ENCODE results near the gene SCN4A. TPM values are rescaled to one million over a fixed set of nuclear protein-coding genes. Genes with fewer than 3 reads are reported as not detected.

The SCN4A gene
- total RNA-seq, 1 experiment from 2014 or later: 0.03 TPM

DNA sequence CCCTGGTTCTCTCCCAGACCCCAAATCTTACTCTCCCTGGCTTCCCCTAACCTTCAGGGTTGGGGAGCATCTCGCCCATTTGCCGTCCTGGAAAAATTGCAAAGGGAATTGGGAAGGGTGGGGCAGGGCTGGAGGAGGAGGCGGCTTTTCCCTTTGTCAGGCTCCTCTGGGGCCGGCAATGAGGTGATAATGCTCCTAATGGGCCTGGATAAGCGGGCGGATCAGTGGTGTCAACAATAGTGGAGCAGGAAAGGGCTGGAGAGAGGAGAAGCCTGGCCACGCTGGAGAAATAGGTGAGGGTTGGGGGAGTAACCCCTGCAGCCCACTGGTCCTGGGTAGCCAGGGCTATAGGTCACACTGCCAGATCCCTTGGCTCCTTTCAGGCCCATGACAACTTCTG is 12.3 kb downstream of the SCN4A start:
- H3K36me3 ChIP-seq (ENCODE audit: control insufficient read depth, insufficient read depth, low read length): no peaks in the 10 kb centered on the region
- no peaks in the 10 kb centered on the region for H3K9me3 ChIP-seq (ENCODE audit: control insufficient read depth, insufficient read depth, low read depth, low read length)
- ChIA-PET POLR2A (no interaction called here), CTCF (no interaction called here)
- BruUV-seq (replicated peaks): no TSS peak
- no peak overlapping the region for H3K4me3 ChIP-seq (ENCODE audit: low read depth in 2 of 2, low read length in 2 of 2)
- intact Hi-C loops (cut with micrococcal nuclease; ENCODE audit: unreplicated experiment) (no loop called here), in situ Hi-C loops (cut with HindIII; ENCODE audit: low pct_unique_long_range_greater_than_20kb, low sequenced_read_pairs) (no loop called here)
- no peak overlapping the region for H3K27ac ChIP-seq (ENCODE audit: low read length)
- no peak for ATAC-seq
- H3K4me1 ChIP-seq (ENCODE audit: control insufficient read depth, insufficient read depth, low read length): no peaks in the 10 kb centered on the region
- DNase-seq (ENCODE audit: low read depth, low spot score): no peak
- no peaks in the 10 kb centered on the region for H3K27me3 ChIP-seq (ENCODE audit: control insufficient read depth, insufficient read depth, low read length)
- TF ChIP-seq, protein P1, sequence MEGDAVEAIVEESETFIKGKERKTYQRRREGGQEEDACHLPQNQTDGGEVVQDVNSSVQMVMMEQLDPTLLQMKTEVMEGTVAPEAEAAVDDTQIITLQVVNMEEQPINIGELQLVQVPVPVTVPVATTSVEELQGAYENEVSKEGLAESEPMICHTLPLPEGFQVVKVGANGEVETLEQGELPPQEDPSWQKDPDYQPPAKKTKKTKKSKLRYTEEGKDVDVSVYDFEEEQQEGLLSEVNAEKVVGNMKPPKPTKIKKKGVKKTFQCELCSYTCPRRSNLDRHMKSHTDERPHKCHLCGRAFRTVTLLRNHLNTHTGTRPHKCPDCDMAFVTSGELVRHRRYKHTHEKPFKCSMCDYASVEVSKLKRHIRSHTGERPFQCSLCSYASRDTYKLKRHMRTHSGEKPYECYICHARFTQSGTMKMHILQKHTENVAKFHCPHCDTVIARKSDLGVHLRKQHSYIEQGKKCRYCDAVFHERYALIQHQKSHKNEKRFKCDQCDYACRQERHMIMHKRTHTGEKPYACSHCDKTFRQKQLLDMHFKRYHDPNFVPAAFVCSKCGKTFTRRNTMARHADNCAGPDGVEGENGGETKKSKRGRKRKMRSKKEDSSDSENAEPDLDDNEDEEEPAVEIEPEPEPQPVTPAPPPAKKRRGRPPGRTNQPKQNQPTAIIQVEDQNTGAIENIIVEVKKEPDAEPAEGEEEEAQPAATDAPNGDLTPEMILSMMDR (IDR thresholded peaks at IDR 0.05): no peak
- no peak for TF ChIP-seq POLR2AphosphoS5 (IDR thresholded peaks at IDR 0.05; ENCODE audit: low read depth, low read length)
- TF ChIP-seq SIN3A (IDR thresholded peaks at IDR 0.05; ENCODE audit: borderline replicate concordance, insufficient read depth, low read depth, low read length): no peak
- TF ChIP-seq TCF7L2 (IDR thresholded peaks at IDR 0.05; ENCODE audit: low read depth, low read length): no peak

DNA sequence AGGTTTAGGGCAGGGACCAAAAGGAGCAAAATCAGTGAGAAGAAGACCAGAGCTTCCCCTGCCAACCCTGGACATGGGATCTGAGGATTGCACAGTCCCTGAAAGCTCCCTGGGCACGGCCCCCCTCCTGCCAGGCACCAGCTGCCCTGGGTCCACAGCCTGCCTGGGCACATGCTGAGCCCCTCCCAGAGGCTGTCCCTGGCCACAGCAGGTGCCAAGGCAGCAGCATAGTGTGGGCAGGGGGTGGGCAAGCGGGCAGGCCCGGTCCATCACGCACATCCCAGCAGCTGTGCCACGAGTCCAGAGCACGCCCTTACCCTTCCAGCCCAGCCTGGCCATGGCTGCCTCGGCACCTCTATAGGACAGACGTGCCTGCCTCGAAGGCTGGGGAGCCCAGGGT is 12.7 kb downstream of the SCN4A start:
- no peaks in the 10 kb centered on the region for H3K4me1 ChIP-seq (ENCODE audit: control insufficient read depth, insufficient read depth, low read length)
- POLR2A ChIA-PET: no interaction called here
- TF ChIP-seq POLR2AphosphoS5 (IDR thresholded peaks at IDR 0.05; ENCODE audit: low read depth, low read length) (no peak), SIN3A (IDR thresholded peaks at IDR 0.05; ENCODE audit: borderline replicate concordance, insufficient read depth, low read depth, low read length) (no peak), TCF7L2 (IDR thresholded peaks at IDR 0.05; ENCODE audit: low read depth, low read length) (no peak)
- TF ChIP-seq, protein P1 (IDR thresholded peaks at IDR 0.05): no peak
- TF ChIP-seq, protein P2, sequence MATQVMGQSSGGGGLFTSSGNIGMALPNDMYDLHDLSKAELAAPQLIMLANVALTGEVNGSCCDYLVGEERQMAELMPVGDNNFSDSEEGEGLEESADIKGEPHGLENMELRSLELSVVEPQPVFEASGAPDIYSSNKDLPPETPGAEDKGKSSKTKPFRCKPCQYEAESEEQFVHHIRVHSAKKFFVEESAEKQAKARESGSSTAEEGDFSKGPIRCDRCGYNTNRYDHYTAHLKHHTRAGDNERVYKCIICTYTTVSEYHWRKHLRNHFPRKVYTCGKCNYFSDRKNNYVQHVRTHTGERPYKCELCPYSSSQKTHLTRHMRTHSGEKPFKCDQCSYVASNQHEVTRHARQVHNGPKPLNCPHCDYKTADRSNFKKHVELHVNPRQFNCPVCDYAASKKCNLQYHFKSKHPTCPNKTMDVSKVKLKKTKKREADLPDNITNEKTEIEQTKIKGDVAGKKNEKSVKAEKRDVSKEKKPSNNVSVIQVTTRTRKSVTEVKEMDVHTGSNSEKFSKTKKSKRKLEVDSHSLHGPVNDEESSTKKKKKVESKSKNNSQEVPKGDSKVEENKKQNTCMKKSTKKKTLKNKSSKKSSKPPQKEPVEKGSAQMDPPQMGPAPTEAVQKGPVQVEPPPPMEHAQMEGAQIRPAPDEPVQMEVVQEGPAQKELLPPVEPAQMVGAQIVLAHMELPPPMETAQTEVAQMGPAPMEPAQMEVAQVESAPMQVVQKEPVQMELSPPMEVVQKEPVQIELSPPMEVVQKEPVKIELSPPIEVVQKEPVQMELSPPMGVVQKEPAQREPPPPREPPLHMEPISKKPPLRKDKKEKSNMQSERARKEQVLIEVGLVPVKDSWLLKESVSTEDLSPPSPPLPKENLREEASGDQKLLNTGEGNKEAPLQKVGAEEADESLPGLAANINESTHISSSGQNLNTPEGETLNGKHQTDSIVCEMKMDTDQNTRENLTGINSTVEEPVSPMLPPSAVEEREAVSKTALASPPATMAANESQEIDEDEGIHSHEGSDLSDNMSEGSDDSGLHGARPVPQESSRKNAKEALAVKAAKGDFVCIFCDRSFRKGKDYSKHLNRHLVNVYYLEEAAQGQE (IDR thresholded peaks at IDR 0.05; ENCODE audit: insufficient read depth in 1 of 2, low read depth in 2 of 2, low read length in 1 of 2): no peak
- intact Hi-C loops (cut with micrococcal nuclease; ENCODE audit: unreplicated experiment): no loop called here
- in situ Hi-C loops (cut with HindIII; ENCODE audit: low pct_unique_long_range_greater_than_20kb, low sequenced_read_pairs): no loop called here
- BruUV-seq (replicated peaks): no TSS peak
- ATAC-seq (no peak), DNase-seq (ENCODE audit: low read depth, low spot score) (no peak)
- H3K27me3 ChIP-seq (ENCODE audit: control insufficient read depth, insufficient read depth, low read length): no peaks in the 10 kb centered on the region
- no peak overlapping the region for H3K27ac ChIP-seq (ENCODE audit: low read length)
- H3K36me3 ChIP-seq (ENCODE audit: control insufficient read depth, insufficient read depth, low read length): no peaks in the 10 kb centered on the region
- no peaks in the 10 kb centered on the region for H3K9me3 ChIP-seq (ENCODE audit: control insufficient read depth, insufficient read depth, low read depth, low read length)
- no peak overlapping the region for H3K4me3 ChIP-seq (ENCODE audit: low read depth in 2 of 2, low read length in 2 of 2)
- CTCF ChIA-PET: no interaction called here
